GM21717 (cell line): Measurements from ENCODE around the gene DNM3.

ENCODE experiments used
- ATAC-seq: cut with Tn5 transposase; IDR thresholded peaks from one replicate; pipeline ENCODE4 v1.9.1; 2021; ENCODE audit warnings: mild to moderate bottlenecking, moderate library complexity; ENCODE audit not compliant: unreplicated experiment

DNM3 gene

GRCh38 chr1:171817511-171818265, 23.6 kb upstream of the DNM3 start:
- ATAC-seq = no peak

DNA sequence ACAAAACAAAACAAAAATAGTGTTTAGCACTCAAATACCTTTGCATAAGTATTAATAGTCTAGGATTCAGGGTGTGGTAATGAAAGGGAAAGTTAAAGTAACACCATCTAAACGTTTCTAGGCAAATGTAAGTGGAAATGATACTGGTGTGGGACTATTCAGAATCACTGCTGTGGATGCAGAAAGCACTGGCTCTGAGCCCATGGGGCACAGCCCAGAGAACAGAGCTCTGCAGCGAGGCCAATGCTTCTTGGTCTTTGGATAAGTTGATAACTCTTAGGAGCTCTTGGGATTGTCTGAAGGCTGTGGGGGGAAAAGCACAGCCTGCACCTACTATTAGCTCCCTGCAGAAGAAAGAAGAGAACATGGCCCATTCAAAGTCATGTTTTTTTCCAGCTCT, 21.4 kb upstream of the DNM3 start:
- ATAC-seq = no peak

- no peak for ATAC-seq
These were observed 14.3 kb upstream of the DNM3 start for GRCh38 chr1:171826973-171827372.

GRCh38 chr1:171828794-171829193, 12.5 kb upstream of the DNM3 start:
- ATAC-seq = no peak

DNA sequence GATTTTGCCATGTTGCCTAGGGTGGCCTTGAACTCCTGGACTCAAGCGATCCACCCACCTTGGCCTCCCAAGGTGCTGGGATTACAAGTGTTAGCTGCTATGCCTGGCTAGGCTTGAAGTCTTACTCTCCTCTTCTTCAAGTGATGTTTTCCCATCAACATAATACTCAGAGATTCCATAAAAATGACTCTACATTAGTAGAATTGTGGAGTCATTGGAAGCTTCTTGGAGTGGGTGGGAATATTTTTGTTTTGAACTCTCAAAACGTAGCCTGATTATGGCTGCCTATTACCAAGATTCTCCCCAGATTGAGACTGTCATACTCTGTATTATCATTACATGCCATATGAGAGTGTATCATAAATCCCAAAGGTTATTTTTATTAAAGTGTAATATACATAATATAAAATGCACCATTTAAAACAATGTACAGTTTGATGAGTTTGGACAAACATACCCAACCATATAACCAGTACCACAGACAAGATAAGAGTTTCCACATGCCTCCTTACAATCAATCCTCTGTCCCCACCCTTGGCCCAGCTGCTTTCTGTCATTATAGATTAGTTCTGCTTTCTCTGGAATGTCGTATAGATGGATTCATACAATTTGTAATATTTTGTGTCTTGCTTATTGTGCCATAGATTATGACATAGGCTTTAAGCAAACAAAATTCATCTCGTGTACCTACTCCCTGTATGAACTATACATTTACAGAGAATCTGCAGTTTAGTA, 8.0 kb upstream of the DNM3 start:
- no peak for ATAC-seq

GRCh38 chr1:171834821-171835220, 6.5 kb upstream of the DNM3 start:
- no peak for ATAC-seq

- ATAC-seq = no peak
These were observed 5.4 kb upstream of the DNM3 start for GRCh38 chr1:171835891-171836290.

- no peak for ATAC-seq
These were observed 848 bp downstream of the DNM3 start for GRCh38 chr1:171841931-171842761.

DNA sequence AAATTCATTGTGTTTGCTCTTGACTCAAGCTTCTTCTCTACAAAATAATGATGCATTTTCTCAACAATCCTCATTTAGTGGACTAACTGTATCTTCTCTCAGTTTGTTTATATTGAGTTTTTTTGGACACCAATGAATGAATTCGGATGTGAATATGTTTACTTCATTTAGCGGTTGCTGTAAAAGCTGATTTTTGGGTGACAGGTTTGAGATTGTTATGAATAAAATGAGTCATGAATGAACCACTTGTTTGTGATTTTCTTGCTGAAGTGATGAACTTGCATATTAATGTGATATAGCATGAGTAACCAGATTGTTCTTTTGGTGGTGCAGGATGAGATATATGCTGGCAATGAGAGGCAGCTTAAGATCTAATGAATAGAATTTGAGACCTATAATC, 3.1 kb downstream of the DNM3 start:
- ATAC-seq = no peak

DNA sequence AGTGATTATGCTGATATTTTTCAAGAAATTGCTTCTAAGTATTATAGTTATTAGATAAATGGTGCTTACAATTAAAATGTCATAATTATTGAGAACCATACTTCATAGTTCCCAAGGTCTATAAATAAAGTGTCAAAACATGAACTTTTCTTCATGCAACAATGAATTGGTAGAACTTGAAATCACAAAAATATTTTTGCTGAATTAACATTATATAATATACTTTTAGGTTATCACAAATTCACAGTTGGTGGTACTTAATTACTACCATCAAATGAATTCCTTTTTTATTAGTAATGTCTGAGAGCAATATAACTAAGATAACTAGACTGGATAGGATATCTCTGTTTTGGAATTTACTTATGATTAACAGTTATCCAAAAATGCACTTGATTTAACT, 4.7 kb downstream of the DNM3 start:
- ATAC-seq = no peak

DNA sequence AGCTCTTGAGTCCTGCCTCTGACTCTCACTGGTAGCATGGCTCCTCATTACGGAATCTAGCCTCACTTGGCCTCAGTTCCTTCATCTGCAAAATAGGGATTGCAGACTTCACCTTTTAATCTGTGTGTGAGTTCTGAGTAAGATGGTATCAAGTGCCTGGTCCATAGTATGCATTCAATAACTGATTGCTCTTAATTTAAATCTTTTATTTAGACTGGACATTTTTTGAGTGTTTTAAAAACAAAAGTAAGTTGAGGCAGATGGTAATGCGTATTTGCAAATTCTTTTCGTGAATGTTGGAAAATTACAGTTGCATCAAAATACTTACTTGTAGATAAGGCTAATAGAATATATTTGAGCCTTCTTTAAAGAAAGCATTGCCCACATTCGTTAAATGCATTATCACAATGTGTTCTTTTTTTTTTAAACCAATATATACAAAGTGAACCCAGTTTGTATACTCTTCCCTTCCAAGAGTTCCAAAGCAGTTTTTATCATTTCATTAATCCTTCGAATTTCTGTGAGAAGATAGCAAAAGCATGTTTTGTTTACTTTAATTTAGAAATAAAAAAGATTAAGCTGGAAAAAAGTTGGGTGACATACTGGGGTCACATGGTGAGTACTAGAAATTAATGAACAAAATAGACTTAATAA, 8.1 kb downstream of the DNM3 start:
- no peak for ATAC-seq

GRCh38 chr1:171850651-171851350, 9.5 kb downstream of the DNM3 start:
- ATAC-seq = no peak

GRCh38 chr1:171852272-171852671, 11.0 kb downstream of the DNM3 start:
- ATAC-seq = no peak

DNA sequence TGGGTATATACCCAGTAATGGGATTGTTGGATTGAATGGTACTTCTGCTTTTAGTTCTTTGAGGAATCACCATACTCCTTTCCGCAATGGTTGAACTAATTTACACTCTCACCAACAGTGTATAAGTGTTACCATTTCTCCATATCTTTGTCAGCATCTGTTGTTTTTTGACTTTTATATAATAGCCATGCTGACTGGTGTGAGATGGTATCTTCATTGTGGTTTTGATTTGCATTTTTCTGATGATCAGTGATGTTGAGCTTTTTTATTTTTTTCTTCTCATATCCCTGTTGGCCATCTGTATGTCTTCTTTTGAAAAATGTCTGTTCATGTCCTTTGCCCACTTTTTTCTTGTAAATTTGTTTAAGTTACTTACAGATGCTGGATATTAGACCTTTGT, 14.1 kb downstream of the DNM3 start:
- no peak for ATAC-seq

DNA sequence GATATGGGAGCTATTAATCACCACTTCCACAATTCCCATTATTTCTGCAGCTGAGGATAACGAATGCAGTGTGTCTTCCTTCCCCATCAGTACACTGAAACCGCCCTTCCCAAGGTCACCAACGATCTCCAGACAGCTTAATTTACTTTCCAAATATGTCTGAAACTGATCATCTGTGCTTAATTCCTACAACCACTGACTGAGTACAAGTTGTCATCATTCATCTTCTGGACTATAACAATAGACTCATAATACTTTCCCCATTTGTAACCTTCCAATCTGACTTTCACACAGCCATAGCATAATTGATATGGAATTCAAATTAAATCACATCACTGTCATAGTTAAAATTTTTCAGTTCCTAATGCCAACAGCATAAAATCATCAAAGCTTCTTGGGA, 17.4 kb downstream of the DNM3 start:
- no peak for ATAC-seq

DNA sequence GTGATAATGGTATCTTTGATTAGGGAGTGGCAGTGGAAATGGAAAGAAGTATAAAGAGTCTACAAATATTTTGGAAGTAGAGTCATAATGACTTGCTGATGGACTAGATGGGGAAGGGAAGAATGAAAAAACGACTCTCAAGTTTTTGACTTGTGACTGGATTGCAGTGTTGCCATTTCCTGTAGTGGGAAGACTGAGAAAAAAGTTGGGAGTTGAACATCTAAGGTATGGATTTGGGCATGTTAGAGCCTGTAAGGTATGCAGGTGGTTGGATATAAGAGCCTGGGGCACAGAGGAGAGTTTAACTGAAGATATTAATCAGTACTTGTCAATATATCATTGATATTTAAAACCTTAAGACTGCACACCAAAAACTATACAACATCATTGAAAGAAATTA, 19.4 kb downstream of the DNM3 start:
- no peak for ATAC-seq

- no peak for ATAC-seq
These were observed 22.2 kb downstream of the DNM3 start for GRCh38 chr1:171863531-171863930.

- ATAC-seq = no peak
These were observed 23.0 kb downstream of the DNM3 start for GRCh38 chr1:171864308-171864707.

GRCh38 chr1:171865106-171865505, 23.8 kb downstream of the DNM3 start:
- ATAC-seq = no peak

- no peak for ATAC-seq
These were observed 25.9 kb downstream of the DNM3 start for GRCh38 chr1:171867236-171867635.
